Body of pancreas (tissue), 4 donors: Measurements from ENCODE around the gene ELAVL2.

Experiments used
- CTCF ChIP-seq, 7 experiments: fragments of 450-650 bp in 4 of 7; fragments of 200-600 bp in 3 of 7; sonication (generic) in 3 of 7; IDR thresholded peaks; one replicate each; pipeline ENCODE4 v1.5.1; 2016 to 2019; ENCODE audit warnings: antibody characterized with exemption in 7 of 7
- POLR2A ChIP-seq, 3 donors: fragments of 450-650 bp; IDR thresholded peaks; one replicate each; pipeline ENCODE4 v1.6.1; 2016; ENCODE audit warnings: antibody characterized with exemption in 3 of 3, mild to moderate bottlenecking in 2 of 3

- TF ChIP-seq POLR2A (IDR thresholded peaks at IDR 0.05) (no peak), CTCF (IDR thresholded peaks at IDR 0.05) (no peak)
Measured at GRCh38 chr9:23739753-23740152, 86.3 kb downstream of the ELAVL2 start.
